ENCODE data around the gene DPH2. TPM values are rescaled to one million over a fixed set of nuclear protein-coding genes. Genes with fewer than 3 reads are reported as not detected.

The DPH2 gene
- polyA plus RNA-seq, 2 of the 4 experiments (the other 2 are of a cell fraction): 38.8 to 41.7 TPM

DNA sequence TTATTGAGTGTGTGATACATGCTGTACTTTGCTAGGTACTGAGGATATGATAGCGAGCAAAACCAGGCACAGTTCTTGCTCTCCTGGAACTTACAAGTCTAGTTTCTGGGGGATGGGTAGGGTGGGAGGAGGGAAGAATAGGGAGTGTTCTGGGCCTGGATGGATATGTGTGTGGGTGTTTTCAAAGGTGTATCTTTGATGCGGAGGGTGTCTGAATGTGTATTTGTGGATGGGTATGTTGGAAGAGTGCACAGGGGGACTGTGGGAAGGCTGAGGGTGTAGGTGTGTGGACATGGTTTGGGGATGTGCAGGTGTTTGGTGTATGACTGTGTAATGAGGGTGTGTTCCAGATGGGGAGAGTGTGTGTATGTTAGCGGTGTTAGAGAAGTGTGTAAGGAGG lies 4.5 kb upstream of the DPH2 start:
- Histone ChIP-seq H3K4me1 (no peaks in the 10 kb centered on the region), H3K4me2 (no peak overlapping the region), H3K9me3 (no peaks in the 10 kb centered on the region), H3K4me3 (no peak overlapping the region), H3K27ac (no peak overlapping the region)
- ChIA-PET POLR2A (no interaction called here), CTCF (interaction anchor here (1.8 kb wide), 1 partner anchor 19 kb away, joined by 9 read pairs; no protein-coding TSS in a partner anchor)
- 91% methylated on average over 2 of the region's 3 CpGs for WGBS (ENCODE audit: missing lambda C conversion rate)
- TF ChIP-seq RCOR1 (IDR thresholded peaks at IDR 0.05; ENCODE audit: low read depth, low read length) (no peak), CBX2 (IDR thresholded peaks at IDR 0.05; ENCODE audit: borderline replicate concordance, low read depth) (no peak), MYC (IDR thresholded peaks at IDR 0.05; ENCODE audit: borderline replicate concordance, low read length) (no peak), EHF (CRISPR knock-in tag; IDR thresholded peaks at IDR 0.05) (no peak), HOXB5 (CRISPR knock-in tag; IDR thresholded peaks at IDR 0.05) (no peak)
- TF ChIP-seq, protein P1, sequence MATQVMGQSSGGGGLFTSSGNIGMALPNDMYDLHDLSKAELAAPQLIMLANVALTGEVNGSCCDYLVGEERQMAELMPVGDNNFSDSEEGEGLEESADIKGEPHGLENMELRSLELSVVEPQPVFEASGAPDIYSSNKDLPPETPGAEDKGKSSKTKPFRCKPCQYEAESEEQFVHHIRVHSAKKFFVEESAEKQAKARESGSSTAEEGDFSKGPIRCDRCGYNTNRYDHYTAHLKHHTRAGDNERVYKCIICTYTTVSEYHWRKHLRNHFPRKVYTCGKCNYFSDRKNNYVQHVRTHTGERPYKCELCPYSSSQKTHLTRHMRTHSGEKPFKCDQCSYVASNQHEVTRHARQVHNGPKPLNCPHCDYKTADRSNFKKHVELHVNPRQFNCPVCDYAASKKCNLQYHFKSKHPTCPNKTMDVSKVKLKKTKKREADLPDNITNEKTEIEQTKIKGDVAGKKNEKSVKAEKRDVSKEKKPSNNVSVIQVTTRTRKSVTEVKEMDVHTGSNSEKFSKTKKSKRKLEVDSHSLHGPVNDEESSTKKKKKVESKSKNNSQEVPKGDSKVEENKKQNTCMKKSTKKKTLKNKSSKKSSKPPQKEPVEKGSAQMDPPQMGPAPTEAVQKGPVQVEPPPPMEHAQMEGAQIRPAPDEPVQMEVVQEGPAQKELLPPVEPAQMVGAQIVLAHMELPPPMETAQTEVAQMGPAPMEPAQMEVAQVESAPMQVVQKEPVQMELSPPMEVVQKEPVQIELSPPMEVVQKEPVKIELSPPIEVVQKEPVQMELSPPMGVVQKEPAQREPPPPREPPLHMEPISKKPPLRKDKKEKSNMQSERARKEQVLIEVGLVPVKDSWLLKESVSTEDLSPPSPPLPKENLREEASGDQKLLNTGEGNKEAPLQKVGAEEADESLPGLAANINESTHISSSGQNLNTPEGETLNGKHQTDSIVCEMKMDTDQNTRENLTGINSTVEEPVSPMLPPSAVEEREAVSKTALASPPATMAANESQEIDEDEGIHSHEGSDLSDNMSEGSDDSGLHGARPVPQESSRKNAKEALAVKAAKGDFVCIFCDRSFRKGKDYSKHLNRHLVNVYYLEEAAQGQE (IDR thresholded peaks at IDR 0.05): no peak
- TF ChIP-seq, protein P2, sequence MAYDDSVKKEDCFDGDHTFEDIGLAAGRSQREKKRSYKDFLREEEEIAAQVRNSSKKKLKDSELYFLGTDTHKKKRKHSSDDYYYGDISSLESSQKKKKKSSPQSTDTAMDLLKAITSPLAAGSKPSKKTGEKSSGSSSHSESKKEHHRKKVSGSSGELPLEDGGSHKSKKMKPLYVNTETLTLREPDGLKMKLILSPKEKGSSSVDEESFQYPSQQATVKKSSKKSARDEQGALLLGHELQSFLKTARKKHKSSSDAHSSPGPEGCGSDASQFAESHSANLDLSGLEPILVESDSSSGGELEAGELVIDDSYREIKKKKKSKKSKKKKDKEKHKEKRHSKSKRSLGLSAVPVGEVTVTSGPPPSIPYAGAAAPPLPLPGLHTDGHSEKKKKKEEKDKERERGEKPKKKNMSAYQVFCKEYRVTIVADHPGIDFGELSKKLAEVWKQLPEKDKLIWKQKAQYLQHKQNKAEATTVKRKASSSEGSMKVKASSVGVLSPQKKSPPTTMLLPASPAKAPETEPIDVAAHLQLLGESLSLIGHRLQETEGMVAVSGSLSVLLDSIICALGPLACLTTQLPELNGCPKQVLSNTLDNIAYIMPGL (CRISPR knock-in tag; IDR thresholded peaks at IDR 0.05; ENCODE audit: borderline replicate concordance): no peak
- FAIRE-seq (no peak), DNase-seq (ENCODE audit: low read depth in 1 of 2, low spot score in 1 of 2) (no peak), ATAC-seq (no peak)

DNA sequence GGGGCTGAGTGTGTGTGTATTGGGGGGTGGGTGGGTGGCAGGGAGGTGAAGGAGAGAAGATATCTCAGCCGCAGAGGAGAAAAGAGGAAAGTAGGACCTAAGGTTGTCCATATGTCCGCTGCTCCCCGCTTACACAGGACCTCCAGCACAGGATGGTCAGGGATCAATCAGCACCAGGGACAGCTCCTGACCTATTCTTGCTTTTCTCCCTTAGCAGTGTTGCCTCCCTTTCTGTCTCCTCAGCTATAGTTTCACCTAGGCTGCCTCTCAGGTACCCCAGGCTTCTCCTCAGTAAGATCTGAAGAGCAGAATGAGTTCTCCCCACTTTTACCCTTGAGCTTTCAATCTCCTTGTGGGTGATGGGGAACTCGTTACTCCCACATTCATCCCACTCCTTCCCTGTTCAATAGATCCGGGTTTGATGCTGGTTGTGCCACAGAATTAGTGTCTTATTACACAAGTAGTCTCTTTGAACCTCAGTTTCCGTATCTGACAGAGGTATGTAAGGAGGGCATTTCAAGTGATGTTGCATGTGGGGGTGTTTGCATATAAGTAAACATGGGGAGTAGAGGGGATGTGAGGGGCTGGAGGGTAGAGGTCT lies 1.4 kb upstream of the DPH2 start:
- POLR2A ChIA-PET: no interaction called here
- CTCF ChIA-PET: interaction anchor here (1.0 to 2.1 kb wide), 4 partner anchors 9 to 205 kb away, joined by 3 to 7 read pairs (median 4); no protein-coding TSS in a partner anchor
- TF ChIP-seq, protein P3, sequence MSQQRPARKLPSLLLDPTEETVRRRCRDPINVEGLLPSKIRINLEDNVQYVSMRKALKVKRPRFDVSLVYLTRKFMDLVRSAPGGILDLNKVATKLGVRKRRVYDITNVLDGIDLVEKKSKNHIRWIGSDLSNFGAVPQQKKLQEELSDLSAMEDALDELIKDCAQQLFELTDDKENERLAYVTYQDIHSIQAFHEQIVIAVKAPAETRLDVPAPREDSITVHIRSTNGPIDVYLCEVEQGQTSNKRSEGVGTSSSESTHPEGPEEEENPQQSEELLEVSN (IDR thresholded peaks at IDR 0.05; ENCODE audit: borderline replicate concordance, low read depth): no peak
- TF ChIP-seq CHD4 (IDR thresholded peaks at IDR 0.05; ENCODE audit: borderline replicate concordance) (no peak), EHMT2 (IDR thresholded peaks at IDR 0.05; ENCODE audit: low read depth) (peak; percentile 74; the same call in 1 of the 2 replicates), RNF2 (IDR thresholded peaks at IDR 0.05; ENCODE audit: borderline replicate concordance, low read depth) (no peak)
- TF ChIP-seq, protein P1 (IDR thresholded peaks at IDR 0.05): peak; percentile 90
- DNase-seq (ENCODE audit: low read depth in 1 of 2, low spot score in 1 of 2): no peak
- WGBS (ENCODE audit: missing lambda C conversion rate): 84% methylated on average over 6 of the region's 6 CpGs
- FAIRE-seq: no peak
- H3K27ac ChIP-seq: no peak overlapping the region
- H3K9me3 ChIP-seq: no peaks in the 10 kb centered on the region
- no peak for ATAC-seq
- peaks cover 8% of the 10 kb centered on the region; the same call in 1 of the 3 replicates for H3K4me1 ChIP-seq
- H3K4me2 ChIP-seq: no peak overlapping the region
- H3K4me3 ChIP-seq: no peak overlapping the region
